Right cardiac atrium (tissue), 5 donors: ENCODE measurements around the gene XPR1. TPM values are rescaled to one million over a fixed set of nuclear protein-coding genes. Genes with fewer than 3 reads are reported as not detected.
"Not testable (repeated sequence)": the region's sequence is repeated elsewhere in the genome, so short reads cannot be mapped to it uniquely, and the experiment has no call there.

Source experiments
- ATAC-seq, 2 donors: fragments of 200-7000 bp; cut with Tn5 transposase; one replicate each; pipeline versions ENCODE4 v1.8.0 to v1.9.1; 2020; ENCODE audit warnings: moderate library complexity in 2 of 2, mild to moderate bottlenecking in 1 of 2
- DNase-seq, 3 donors: peaks; one replicate each; pipeline ENCODE4 v3.0.0-alpha.2; 2020
- H3K27ac ChIP-seq: one replicate; pipeline ENCODE4 v1.5.1; 2013; ENCODE audit warnings: mild to moderate bottlenecking, low read length, control low read depth, moderate library complexity
- H3K27me3 ChIP-seq: one replicate; pipeline ENCODE4 v1.6.1; 2013; ENCODE audit not compliant: control insufficient read depth, insufficient read depth
- H3K4me1 ChIP-seq: one replicate; pipeline ENCODE4 v1.6.1; 2013; ENCODE audit warnings: low read length; ENCODE audit not compliant: control insufficient read depth, insufficient read depth
- H3K4me3 ChIP-seq: one replicate; pipeline ENCODE4 v1.5.1; 2013; ENCODE audit warnings: low read length, control low read depth
- H3K9me3 ChIP-seq: one replicate; pipeline ENCODE4 v1.6.1; 2013; ENCODE audit warnings: low read length; ENCODE audit not compliant: control insufficient read depth
- WGBS: extraction: QIAGEN DNeasy Blood & Tissue Kit; methylation state at CpG from one replicate; pipeline ENCODE4 v1.1.7; 2013; 5-methylcytosine and 5-hydroxymethylcytosine counted together
- intact Hi-C, 4 donors: fragments of 100-400 bp; cut with DNase I; formaldehyde crosslinking; loops; one replicate each; pipeline versions ENCODE4 v1.11.0 to v1.14.0; 2022 to 2023
- polyA plus RNA-seq: library from polyadenylated mRNA; stranded (reverse); fragments of 200-250 nt; gene quantifications from one replicate; pipeline ENCODE4 v1.2.3, GENCODE V29; 2013
- total RNA-seq, 4 donors: library from RNA; stranded (reverse); fragmentation: NEBNext Ultra II Directional; extraction: Animal tissue kit (Norgen Biotek cat#: 25700); gene quantifications; one replicate each; pipeline ENCODE4 v1.2.1, GENCODE V29; 2021
- donor health status: healthy with polysubstance abuse.
- donor health status: DM: no; HTN: yes; CAD: no.
- donor health status: DM: no; HTN: no; CAD: no.
- donor health status: DM: no; HTN: yes; CAD: no; lungs with severe emphysema.
- donor health status: DM: yes; HTN: yes; CAD: no.

The XPR1 gene
- total and polyA plus RNA-seq, 5 donors = 10.7 to 33.4 (median 31.4) TPM

DNA sequence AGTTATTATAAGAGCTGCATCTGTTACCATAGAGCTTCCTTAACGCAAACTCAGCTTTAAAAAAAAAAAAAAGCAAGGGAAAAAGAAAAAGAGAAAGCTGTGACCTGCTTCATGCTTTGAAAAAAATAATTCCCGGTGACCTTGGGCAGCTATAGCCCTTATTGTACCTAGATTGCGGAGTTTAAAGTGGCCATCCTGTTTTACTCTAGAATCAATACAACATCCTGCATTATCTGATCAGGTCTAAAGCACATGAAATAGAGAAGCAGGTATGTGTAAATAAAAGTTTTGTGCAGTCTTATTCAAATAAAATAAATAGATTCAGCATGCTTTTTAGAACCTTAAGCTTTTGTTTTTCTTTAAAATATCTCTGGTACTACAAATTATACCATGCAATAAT, 154.1 kb downstream of the XPR1 start:
- ATAC-seq = no peak
- 79% methylated on average over 3 of the region's 3 CpGs for WGBS
- H3K27ac ChIP-seq = no peak overlapping the region
- no peak for DNase-seq
- no peaks in the 10 kb centered on the region for H3K4me1 ChIP-seq
- H3K9me3 ChIP-seq = no peaks in the 10 kb centered on the region
- intact Hi-C loops = no loop called here
- no peaks in the 10 kb centered on the region for H3K27me3 ChIP-seq
- H3K4me3 ChIP-seq = no peak overlapping the region

DNA sequence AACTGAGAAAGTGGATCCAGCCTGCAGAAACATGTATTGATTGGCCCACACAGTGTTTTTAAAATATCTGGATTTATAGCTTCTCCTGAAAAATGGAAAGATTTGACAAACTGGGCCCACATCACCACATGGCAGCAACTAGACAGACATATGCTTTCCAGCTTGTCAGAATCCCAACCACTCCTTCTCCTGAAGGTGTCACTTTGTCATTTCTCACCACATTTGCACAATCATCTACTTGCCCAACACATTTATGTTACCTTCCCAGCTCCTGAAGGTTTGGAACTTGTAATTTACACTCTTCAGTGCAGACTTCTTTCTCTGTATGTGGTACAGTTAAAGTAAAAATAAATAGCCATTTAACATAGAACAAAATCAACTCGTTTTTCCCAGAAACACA, 154.8 kb downstream of the XPR1 start:
- H3K4me3 ChIP-seq = no peak overlapping the region
- H3K27ac ChIP-seq = no peak overlapping the region
- intact Hi-C loops = no loop called here
- H3K9me3 ChIP-seq = no peaks in the 10 kb centered on the region
- H3K4me1 ChIP-seq = no peaks in the 10 kb centered on the region
- DNase-seq = no peak
- 87% methylated on average over 1 of the region's 1 CpG for WGBS
- H3K27me3 ChIP-seq = no peaks in the 10 kb centered on the region
- ATAC-seq = no peak

DNA sequence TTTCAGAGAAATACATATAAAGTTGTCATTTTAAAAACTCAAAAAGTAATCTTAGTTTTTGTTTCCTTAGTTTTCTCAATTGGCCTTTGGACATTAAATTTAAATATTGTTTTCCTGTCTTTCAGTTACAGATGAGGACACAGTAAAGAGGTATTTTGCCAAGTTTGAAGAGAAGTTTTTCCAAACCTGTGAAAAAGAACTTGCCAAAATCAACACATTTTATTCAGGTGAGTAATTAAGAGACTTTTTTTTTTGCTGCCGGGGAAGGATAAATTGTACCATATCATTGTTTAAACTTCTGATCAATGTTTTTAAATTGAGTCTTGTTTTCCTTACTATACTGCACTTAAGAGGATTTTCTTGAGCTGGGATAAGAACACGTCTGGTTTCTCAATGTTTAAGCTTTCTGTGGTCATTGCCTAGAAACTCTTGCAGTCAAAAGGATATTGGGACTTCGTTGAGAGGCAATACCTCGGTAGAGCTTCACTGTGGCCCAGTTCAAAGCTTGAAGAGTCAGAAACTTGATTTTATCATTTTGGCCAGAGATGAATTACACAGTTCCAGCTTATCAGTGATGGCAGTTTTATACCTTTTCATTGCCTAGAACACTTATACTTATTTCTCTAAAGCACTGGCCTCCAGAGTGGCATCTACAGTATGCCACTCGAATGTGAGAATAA, 155.9 kb downstream of the XPR1 start:
- H3K27ac ChIP-seq = no peak overlapping the region
- intact Hi-C loops = no loop called here
- H3K4me3 ChIP-seq = no peak overlapping the region
- no peak for DNase-seq
- ATAC-seq = no peak
- no peaks in the 10 kb centered on the region for H3K4me1 ChIP-seq
- no peaks in the 10 kb centered on the region for H3K27me3 ChIP-seq
- WGBS = 91% methylated on average over 5 of the region's 5 CpGs
- no peaks in the 10 kb centered on the region for H3K9me3 ChIP-seq

DNA sequence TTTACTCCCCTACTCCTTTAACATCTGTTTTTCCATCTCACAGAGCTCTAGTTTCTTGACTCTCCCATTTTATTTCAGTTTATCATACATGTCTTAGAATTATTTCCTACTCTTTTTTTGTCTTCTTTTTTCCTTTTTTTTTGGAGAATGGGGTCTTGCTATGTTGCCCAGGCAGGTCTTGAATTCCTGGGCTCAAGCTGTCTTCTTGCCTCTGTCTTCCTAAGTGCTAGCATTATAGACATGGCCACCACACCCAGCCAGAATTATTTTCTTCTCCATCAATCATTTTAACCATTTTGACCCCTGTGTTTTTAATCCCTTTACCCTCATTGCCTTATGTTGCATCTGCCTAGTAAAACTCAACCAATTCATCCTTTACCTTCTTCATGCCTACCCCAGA, 157.6 kb downstream of the XPR1 start:
- H3K27ac ChIP-seq = no peak overlapping the region
- H3K27me3 ChIP-seq = no peaks in the 10 kb centered on the region
- H3K9me3 ChIP-seq = no peaks in the 10 kb centered on the region
- DNase-seq (no peak), ATAC-seq (no peak)
- H3K4me1 ChIP-seq = no peaks in the 10 kb centered on the region
- no peak overlapping the region for H3K4me3 ChIP-seq
- intact Hi-C loops = no loop called here

DNA sequence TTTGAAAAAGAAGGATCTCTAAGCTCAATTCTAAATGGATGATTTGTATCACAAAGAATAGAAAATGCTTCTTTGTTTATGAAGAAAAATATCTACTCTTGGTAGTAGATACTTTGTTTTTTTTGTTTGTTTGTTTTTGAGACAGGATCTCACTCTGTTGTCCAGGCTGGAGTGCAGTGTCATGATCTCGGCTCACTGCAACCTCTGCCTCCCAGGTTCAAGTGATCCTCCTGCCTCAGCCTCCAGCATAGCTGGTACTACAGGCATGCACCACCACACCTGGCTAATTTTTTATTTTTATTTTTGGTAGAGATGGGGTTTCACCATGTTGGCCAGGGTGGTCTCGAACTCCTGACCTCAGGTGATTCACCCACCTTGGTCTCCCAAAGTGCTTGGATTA, 159.3 kb downstream of the XPR1 start:
- H3K4me3 ChIP-seq, H3K4me1 ChIP-seq, DNase-seq, ATAC-seq, intact Hi-C loops, H3K27ac ChIP-seq, H3K27me3 ChIP-seq, H3K9me3 ChIP-seq: not testable (repeated sequence)
- 99% methylated on average over 2 of the region's 2 CpGs for WGBS

DNA sequence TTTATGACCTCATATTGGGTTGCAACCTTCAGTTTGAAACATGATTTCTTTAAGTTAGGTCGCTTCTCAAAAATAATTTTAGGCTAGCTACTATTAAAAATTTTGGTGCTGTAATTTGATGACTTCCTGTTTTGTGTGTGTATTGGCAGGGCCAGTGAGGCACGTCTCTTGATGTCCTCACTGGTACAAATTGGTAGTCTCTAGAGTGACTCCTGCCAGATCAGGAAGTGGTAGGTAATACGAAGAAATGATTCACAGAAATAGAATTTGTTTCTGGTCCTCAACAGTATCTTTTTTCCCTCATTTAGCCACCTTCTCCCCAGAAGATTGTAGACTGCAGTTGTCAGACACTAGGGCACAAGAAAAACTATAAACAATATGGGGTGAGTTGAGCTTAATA, 160.0 kb downstream of the XPR1 start:
- Histone ChIP-seq H3K4me1 (no peaks in the 10 kb centered on the region), H3K9me3 (no peaks in the 10 kb centered on the region), H3K27ac (no peak overlapping the region), H3K4me3 (no peak overlapping the region), H3K27me3 (no peaks in the 10 kb centered on the region)
- ATAC-seq (no peak), DNase-seq (no peak)
- 63% methylated on average over 3 of the region's 3 CpGs for WGBS
- intact Hi-C loops = no loop called here

DNA sequence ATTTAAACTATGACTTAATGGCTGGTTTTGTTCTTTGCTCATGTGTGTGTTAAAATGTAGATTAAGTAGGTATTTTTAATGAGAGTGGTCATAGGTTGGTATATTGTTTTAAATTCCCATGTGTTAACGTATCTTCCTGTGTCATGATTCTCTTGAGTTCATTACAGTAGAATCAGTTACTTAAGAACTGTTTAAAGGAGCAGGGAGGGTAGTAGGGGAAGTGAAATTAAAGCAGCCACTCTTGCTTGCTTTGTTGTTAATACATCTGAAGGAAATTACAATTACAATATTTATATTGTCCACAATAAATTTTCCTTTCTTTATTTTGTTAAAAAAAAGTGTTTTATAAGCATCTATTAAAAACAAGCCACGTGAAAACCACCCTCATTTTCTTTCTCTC, 161.6 kb downstream of the XPR1 start:
- H3K4me1 ChIP-seq = no peaks in the 10 kb centered on the region
- intact Hi-C loops = no loop called here
- H3K4me3 ChIP-seq = no peak overlapping the region
- WGBS = 70% methylated on average over 2 of the region's 2 CpGs
- H3K27me3 ChIP-seq = no peaks in the 10 kb centered on the region
- no peaks in the 10 kb centered on the region for H3K9me3 ChIP-seq
- ATAC-seq (no peak), DNase-seq (no peak)
- H3K27ac ChIP-seq = no peak overlapping the region

DNA sequence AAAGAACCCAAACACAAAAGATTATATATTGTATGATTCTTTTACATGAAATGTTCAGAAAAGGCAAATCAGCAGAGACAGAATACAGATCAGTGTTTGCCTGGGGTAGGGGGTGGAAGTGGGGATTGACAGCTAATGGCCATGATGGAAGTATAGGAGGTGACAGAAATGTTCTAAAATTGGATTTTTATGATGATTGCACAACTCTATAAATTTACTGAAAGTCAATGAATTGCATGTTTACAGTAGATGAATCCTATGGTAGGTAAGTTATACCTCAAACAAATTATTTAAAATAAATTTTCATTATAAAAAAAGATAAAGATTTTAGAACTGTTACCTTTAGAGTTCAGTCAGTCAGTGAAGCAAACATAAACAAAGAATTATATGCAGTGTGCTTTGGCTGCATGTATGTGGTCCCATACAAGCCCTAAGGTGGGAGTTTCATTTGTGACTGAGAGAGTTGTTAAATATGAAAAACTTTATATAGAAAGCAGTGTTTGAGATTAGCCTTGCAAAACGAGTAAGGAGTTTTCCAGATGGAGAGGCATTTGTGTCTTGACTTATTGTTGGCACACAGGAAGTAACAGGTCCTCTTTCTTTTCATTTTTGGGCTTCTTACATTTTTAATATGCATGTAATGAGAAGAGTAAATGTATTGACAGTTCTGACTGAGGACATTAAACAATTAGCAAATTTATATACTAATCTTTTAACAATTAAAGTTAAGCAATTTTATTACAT, 165.2 kb downstream of the XPR1 start:
- ATAC-seq = no peak
- no peaks in the 10 kb centered on the region for H3K4me1 ChIP-seq
- WGBS = 19% methylated on average over 1 of the region's 1 CpG

DNA sequence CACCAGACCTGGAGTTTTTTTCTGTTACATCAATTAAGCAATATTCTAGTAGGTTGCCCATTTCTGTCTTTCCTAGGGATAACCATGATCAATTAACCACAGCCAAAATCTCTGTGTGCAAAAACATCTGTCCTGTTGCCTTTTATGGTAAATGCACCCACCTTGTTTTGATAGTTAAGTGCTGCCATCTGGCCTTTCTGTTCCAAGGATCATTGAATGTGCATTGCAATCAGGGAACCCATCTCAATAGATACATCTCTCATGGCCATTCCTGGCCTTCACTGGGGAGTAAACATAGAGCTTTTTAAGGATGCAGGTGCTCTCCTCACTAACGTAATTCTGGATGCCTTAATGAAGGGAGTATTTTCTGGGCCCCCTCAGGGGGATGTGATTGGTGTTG, 169.1 kb downstream of the XPR1 start:
- no peak for DNase-seq
- no peak overlapping the region for H3K4me3 ChIP-seq
- no peak overlapping the region for H3K27ac ChIP-seq
- intact Hi-C loops = no loop called here
- WGBS = 68% methylated on average over 1 of the region's 1 CpG
- H3K4me1 ChIP-seq = no peaks in the 10 kb centered on the region
- ATAC-seq = no peak
- no peaks in the 10 kb centered on the region for H3K9me3 ChIP-seq
- H3K27me3 ChIP-seq = no peaks in the 10 kb centered on the region

More for the DNA sequence above, 165.2 kb downstream of the XPR1 start:
- no peak for DNase-seq
- Histone ChIP-seq H3K9me3 (no peaks in the 10 kb centered on the region), H3K27ac (no peak overlapping the region), H3K4me3 (no peak overlapping the region), H3K27me3 (no peaks in the 10 kb centered on the region)
- intact Hi-C loops = no loop called here

DNA sequence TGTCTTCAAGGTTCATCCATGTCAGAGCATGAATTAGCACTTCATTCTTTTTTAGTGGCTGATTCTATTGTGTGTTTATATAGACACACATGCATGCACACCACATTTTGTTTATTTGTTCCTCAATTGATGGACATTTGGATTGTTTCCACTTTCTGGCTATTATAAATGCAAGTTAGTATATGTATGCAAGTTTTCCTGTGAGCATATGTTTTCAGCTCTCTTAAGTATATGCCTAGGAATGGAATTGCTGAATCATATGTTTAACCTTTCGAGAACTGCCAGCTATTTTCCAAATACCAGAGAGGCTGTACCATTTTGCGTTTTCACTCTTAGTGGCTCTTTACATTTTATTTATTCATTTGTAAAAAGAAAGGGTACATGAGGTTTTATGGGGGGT, 171.0 kb downstream of the XPR1 start:
- no peak overlapping the region for H3K4me3 ChIP-seq
- DNase-seq (no peak), ATAC-seq (no peak)
- no peaks in the 10 kb centered on the region for H3K4me1 ChIP-seq
- 98% methylated on average over 2 of the region's 2 CpGs for WGBS
- H3K9me3 ChIP-seq = no peaks in the 10 kb centered on the region
- H3K27me3 ChIP-seq = no peaks in the 10 kb centered on the region
- no peak overlapping the region for H3K27ac ChIP-seq
- intact Hi-C loops = no loop called here

DNA sequence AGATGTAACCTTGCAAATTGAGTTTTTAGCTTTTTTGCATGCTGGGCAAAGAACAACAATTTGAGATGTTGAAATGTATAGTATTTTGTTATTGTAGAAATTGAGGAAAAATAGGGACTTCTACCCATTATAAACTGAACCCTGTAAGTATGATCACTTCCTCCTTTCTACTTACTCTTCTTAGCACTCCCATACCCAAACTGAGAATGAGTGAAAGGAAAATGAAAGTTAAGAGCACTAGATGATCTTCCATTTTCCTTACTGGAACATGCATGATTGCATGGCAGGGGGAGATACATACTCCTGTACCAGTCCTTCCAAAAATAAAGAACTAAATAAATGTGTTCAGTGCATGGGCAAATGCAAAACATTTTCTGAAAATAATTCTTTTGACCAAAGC, 173.5 kb downstream of the XPR1 start:
- no peaks in the 10 kb centered on the region for H3K4me1 ChIP-seq
- ATAC-seq (no peak), DNase-seq (no peak)
- intact Hi-C loops = no loop called here
- no peak overlapping the region for H3K27ac ChIP-seq
- H3K4me3 ChIP-seq = no peak overlapping the region
- no peaks in the 10 kb centered on the region for H3K9me3 ChIP-seq
- no peaks in the 10 kb centered on the region for H3K27me3 ChIP-seq
